A549 treated with GW870086 at 1 μM for 4 hours (cell line): ENCODE data around the gene MYH11. TPM values are rescaled to one million over a fixed set of nuclear protein-coding genes. Genes with fewer than 3 reads are reported as not detected.

Experiments
- total RNA-seq: library from RNA; stranded (reverse); fragments of 200-300 nt; extraction: Qiagen RNA extraction; gene quantifications from 5 replicates; pipeline ENCODE4 v1.2.3, GENCODE V29; 2022; ENCODE audit warnings: low read depth

The MYH11 gene
- 0.03 to 0.09 TPM (median 0.05 TPM) in 4 of 5 replicates, not detected in the other for total RNA-seq

GRCh38 chr16:15856901-15857698 lies at the start of gene MYH11:
Gene MYH11, minus strand, starts transcription at chr16:15857028. Its CDS starts 18,776 bp downstream, at chr16:15838252.

GRCh38 chr16:15888072-15888976 lies 31.5 kb upstream of the MYH11 start, which contains the start of gene CEP20:
Gene CEP20, minus strand, starts transcription at chr16:15888603. Its CDS starts 18 bp downstream, at chr16:15888585.

Other genes starting within 250 kb of the MYH11 start
- 8.1 to 10.9 TPM (median 10.2 TPM) in 5 replicates for gene MARF1, start 213.9 kb downstream of the MYH11 start, total RNA-seq
- gene NDE1, start 206.8 kb downstream of the MYH11 start, total RNA-seq, result 29.1 to 44.0 TPM (median 38.7 TPM) in 5 replicates
- 37.1 to 41.9 TPM (median 40.0 TPM) in 5 replicates for gene CEP20, start 31.6 kb upstream of the MYH11 start, total RNA-seq
- 82.8 to 96.4 TPM (median 89.8 TPM) in 5 replicates for gene ABCC1, start 92.6 kb upstream of the MYH11 start, total RNA-seq